Right atrium auricular region (tissue), 2 donors: ENCODE data around the gene IL13. TPM values are rescaled to one million over a fixed set of nuclear protein-coding genes. Genes with fewer than 3 reads are reported as not detected.
"Not testable (repeated sequence)": the region's sequence is repeated elsewhere in the genome, so short reads cannot be mapped to it uniquely, and the experiment has no call there.

Source experiments
- DNase-seq: peaks from one replicate; pipeline ENCODE4 v3.0.0-alpha.2; 2019; ENCODE audit warnings: low spot score
- H3K27ac ChIP-seq, 2 donors: fragments of 200-600 bp; sonication (generic); 1 replicate in 1 of 2; 2 replicates in 1 of 2; pipeline ENCODE4 v1.5.1; 2016 to 2019
- H3K27me3 ChIP-seq, 2 donors: fragments of 200-600 bp; sonication (generic); one replicate each; pipeline versions ENCODE4 v1.5.1 to v1.6.0; 2017 to 2019
- H3K36me3 ChIP-seq: fragments of 200-600 bp; sonication (generic); one replicate; pipeline ENCODE4 v1.5.1; 2016
- H3K4me1 ChIP-seq, 2 donors: fragments of 200-600 bp; sonication (generic); one replicate each; pipeline versions ENCODE4 v1.5.1 to v1.6.0; 2017 to 2019
- H3K4me3 ChIP-seq, 2 donors: fragments of 200-600 bp; sonication (generic); 1 replicate in 1 of 2; 2 replicates in 1 of 2; pipeline ENCODE4 v1.5.1; 2017 to 2019; ENCODE audit warnings: mild to moderate bottlenecking in 1 of 2, moderate library complexity in 1 of 2
- H3K9me3 ChIP-seq, 2 donors: fragments of 200-600 bp; sonication (generic); one replicate each; pipeline ENCODE4 v1.5.1; 2019
- total RNA-seq, 2 donors: library from RNA; depleted of rRNA; stranded (reverse); fragments of >200 nt; gene quantifications; one replicate each; pipeline ENCODE4 v1.1.0, GENCODE V29; 2016
- TF ChIP-seq, protein P1 (sequence below), 2 donors: fragments of 200-600 bp; sonication (generic); IDR thresholded peaks; one replicate each; pipeline ENCODE4 v1.5.1; 2019; ENCODE audit warnings: antibody characterized with exemption in 2 of 2

IL13 gene
- total RNA-seq, 2 donors from 2014 or later = not detected

DNA sequence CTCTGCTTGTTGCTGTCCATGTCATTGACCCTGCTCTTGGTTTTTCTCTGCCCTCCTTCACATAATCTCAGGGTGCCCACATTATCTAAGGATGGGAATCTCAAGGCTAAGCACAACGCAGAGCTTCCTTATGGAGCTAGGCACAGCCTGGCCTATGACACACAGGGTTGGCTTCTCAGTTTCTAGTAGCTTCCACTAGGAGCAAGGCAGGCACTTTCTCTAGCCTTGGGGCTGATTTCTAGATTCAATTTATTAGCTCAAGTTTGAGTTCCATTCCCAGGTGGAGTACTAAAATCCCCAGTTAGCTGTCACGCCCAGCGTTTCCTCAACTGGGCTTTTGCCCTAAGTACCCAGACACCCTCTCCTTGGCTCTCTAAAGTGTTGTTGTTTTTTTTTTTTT is 28.2 kb downstream of the IL13 start:
- Histone ChIP-seq H3K27me3 (no peaks in the 10 kb centered on the region), H3K27ac (no peak overlapping the region), H3K4me3 (no peak overlapping the region), H3K36me3 (no peaks in the 10 kb centered on the region), H3K9me3 (no peaks in the 10 kb centered on the region), H3K4me1 (no peaks in the 10 kb centered on the region)
- no peak for DNase-seq
- TF ChIP-seq, protein P1, sequence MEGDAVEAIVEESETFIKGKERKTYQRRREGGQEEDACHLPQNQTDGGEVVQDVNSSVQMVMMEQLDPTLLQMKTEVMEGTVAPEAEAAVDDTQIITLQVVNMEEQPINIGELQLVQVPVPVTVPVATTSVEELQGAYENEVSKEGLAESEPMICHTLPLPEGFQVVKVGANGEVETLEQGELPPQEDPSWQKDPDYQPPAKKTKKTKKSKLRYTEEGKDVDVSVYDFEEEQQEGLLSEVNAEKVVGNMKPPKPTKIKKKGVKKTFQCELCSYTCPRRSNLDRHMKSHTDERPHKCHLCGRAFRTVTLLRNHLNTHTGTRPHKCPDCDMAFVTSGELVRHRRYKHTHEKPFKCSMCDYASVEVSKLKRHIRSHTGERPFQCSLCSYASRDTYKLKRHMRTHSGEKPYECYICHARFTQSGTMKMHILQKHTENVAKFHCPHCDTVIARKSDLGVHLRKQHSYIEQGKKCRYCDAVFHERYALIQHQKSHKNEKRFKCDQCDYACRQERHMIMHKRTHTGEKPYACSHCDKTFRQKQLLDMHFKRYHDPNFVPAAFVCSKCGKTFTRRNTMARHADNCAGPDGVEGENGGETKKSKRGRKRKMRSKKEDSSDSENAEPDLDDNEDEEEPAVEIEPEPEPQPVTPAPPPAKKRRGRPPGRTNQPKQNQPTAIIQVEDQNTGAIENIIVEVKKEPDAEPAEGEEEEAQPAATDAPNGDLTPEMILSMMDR (IDR thresholded peaks at IDR 0.05) = no peak

DNA sequence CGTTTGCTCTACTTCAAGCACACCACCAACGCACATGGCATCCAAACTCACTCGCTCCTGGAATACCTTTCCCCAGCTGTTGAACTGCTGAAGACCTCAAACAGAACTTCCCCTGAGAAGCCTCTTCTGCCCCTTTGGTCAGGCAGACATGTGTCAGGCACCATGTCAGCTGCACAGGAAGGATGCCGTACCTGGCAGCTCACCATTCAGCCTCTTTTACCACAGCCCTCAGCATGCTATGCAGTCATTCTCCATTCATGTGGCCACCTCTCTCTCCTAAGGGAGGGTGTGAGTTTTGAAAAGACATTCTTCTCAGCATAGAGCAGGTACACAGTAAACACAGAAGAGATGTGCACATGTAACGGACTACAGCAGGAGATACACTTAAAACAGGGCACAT is 30.0 kb downstream of the IL13 start:
- Histone ChIP-seq H3K4me3 (no peak overlapping the region), H3K27me3 (no peaks in the 10 kb centered on the region), H3K36me3 (no peaks in the 10 kb centered on the region), H3K4me1 (no peaks in the 10 kb centered on the region), H3K9me3 (no peaks in the 10 kb centered on the region), H3K27ac (no peak overlapping the region)
- no peak for DNase-seq
- TF ChIP-seq, protein P1 (IDR thresholded peaks at IDR 0.05) = no peak

DNA sequence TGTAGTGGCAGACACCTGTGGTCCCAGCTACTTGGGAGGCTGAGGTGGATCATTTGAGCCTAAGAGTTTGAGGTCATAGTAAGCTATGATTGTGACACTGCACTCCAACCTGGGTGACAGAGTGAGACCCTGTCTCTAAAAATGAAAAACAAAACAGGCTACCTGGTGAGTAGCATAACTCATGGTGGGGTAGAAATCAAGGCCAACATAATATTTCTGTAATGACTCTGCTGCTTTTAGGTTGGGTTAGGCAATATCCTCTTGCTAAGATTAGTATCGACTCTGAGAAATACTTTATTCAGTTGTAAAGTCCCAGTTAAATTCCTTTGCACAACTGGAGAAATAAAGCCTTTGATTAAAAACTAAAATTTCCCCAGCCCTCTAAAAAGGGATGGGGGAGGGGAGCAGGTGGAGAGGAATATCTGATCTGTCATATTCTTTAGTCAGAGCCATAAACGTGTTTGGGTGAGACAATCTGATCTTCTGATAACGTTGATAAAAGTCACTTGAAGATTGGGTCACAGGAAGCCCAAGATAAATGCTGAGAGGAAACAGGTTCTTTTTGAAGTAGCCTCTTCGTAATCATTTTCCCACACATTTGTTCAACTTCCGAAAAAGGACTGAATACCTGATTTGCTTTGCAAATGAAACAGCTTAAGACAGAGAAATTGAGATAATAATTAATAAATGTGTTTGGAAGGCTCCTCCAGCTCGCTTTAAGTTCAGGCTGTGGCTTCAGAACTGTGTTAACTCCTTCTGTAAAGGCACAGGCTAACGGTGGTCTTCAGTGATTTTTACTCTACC is 30.8 kb downstream of the IL13 start:
- Histone ChIP-seq H3K27me3 (no peaks in the 10 kb centered on the region), H3K27ac (no peak overlapping the region), H3K4me3 (no peak overlapping the region), H3K9me3 (no peaks in the 10 kb centered on the region), H3K36me3 (no peaks in the 10 kb centered on the region), H3K4me1 (no peaks in the 10 kb centered on the region)
- TF ChIP-seq, protein P1 (IDR thresholded peaks at IDR 0.05) = no peak
- DNase-seq = no peak

DNA sequence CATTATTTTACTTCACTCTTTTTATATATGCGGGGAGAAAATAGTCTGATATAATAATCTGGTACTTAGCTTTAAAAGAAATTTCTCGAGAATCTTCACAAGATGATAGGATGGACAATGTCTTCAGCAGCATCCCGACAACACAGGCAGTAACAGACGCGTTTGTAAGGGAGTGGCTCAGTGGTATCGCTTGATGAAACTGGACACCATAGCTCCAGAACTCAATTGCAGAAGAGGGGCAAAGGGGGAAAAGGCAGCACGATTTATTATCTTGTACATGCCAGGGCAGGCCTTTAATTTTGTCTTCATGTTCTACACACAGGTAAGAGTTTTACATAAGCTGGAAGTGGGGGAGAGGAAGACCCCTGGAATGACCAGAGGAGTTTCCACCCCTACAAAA is 31.5 kb downstream of the IL13 start:
- H3K9me3 ChIP-seq = no peaks in the 10 kb centered on the region
- H3K27me3 ChIP-seq = no peaks in the 10 kb centered on the region
- no peak overlapping the region for H3K4me3 ChIP-seq
- no peaks in the 10 kb centered on the region for H3K4me1 ChIP-seq
- TF ChIP-seq, protein P1 (IDR thresholded peaks at IDR 0.05) = no peak
- no peak for DNase-seq
- no peaks in the 10 kb centered on the region for H3K36me3 ChIP-seq
- no peak overlapping the region for H3K27ac ChIP-seq

DNA sequence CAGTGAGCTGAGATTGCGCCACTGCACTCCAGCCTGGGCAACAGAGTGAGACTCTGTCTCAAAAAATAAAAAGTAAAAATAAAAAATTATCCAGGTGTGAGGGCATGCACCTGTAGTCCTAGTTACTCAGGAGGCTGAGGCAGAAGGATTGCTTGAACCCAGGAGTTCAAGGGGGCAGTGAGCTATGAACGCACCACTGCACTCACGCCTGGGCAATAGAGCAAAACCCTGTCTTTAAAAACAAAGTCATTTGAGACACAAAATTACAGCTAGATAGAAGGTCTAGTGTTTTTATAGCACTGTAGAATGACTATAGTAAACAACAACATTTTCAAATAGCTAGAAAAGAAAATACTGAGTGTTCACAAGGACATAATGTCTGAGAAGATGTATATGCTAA is 32.2 kb downstream of the IL13 start:
- no peaks in the 10 kb centered on the region for H3K36me3 ChIP-seq
- no peak overlapping the region for H3K4me3 ChIP-seq
- no peaks in the 10 kb centered on the region for H3K27me3 ChIP-seq
- TF ChIP-seq, protein P1 (IDR thresholded peaks at IDR 0.05) = no peak
- H3K4me1 ChIP-seq = no peaks in the 10 kb centered on the region
- DNase-seq = no peak
- no peaks in the 10 kb centered on the region for H3K9me3 ChIP-seq
- no peak overlapping the region for H3K27ac ChIP-seq

DNA sequence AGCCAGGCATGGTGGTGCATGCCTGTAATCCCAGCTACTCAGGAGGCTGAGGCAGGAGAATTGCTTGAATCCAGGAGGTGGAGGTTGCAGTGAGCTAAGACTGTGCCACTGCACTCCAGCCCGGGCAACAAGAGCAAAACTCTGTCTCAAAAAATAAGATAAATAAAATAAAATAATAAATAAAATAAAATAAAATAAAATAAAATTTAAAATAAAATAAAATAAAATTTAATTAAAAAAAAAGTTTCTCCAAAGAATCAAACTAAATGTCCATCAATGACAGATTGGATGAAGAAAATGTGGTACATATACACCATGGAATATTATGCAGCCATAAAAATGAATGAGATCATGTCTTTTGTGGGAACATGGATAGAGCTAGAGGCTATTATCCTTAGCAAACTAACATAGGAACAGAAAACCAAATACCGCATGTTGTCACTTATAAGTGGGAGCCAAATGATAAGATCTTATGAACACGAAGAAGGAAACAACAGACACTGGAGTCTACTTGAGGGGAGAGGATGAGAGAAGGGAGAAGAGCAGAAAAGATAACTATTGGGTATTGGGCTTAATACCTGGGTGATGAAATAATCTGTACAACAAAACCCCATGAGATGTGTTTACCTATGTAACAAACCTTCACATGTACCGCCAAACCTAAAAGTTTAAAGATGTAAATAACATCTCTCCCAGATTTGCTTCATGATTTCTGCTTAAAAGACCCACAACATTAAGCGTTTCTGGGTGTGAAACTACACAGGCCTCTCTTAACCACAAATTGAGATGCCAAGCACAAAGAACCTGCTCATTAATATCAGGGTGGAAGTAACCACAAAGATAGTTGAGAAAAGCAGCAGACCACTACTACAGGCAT is 34.0 kb downstream of the IL13 start:
- not testable (repeated sequence) for H3K9me3 ChIP-seq, H3K4me3 ChIP-seq, DNase-seq, H3K4me1 ChIP-seq, H3K36me3 ChIP-seq, H3K27me3 ChIP-seq, H3K27ac ChIP-seq
